Activated CD8-positive, alpha-beta T cell treated with anti-CD3 and anti-CD28 coated beads, Interleukin-2, amount 10 ng/mL, durations not matched to agents 7 days and 5 days (primary cell): ENCODE results near the gene OR52I1. TPM values are rescaled to one million over a fixed set of nuclear protein-coding genes. Genes with fewer than 3 reads are reported as not detected.

ENCODE experiments used
- total RNA-seq, 2 experiments: library from RNA; stranded (reverse); gene quantifications; one replicate each; pipeline ENCODE4 v1.2.3, GENCODE V29; 2021

Gene OR52I1
- total RNA-seq, 2 experiments from 2014 or later: not detected

Other genes starting within 250 kb of the OR52I1 start
- not detected for gene OR52B4, start 225.7 kb upstream of the OR52I1 start, total RNA-seq
- gene TRIM21, start 200.3 kb upstream of the OR52I1 start, total RNA-seq: 10 to 100 TPM; 56.3 to 58.5 TPM
- gene OR52K2, start 144.7 kb upstream of the OR52I1 start, total RNA-seq: not detected
- gene OR52K1, start 111.4 kb upstream of the OR52I1 start, total RNA-seq: not detected
- not detected for gene OR52M1, start 48.8 kb upstream of the OR52I1 start, total RNA-seq
- gene OR52I2, start 12.3 kb upstream of the OR52I1 start, total RNA-seq: not detected
- 10 to 100 TPM; 10.8 to 12.3 TPM for gene TRIM68, start 14.2 kb downstream of the OR52I1 start, total RNA-seq
- not detected for gene OR51D1, start 43.4 kb downstream of the OR52I1 start, total RNA-seq
- gene OR51E1, start 49.9 kb downstream of the OR52I1 start, total RNA-seq: not detected
- gene OR51E2, start 103.8 kb downstream of the OR52I1 start, total RNA-seq: not detected
- not detected for gene MMP26, start 110.7 kb downstream of the OR52I1 start, total RNA-seq
- gene OR51F1, start 175.9 kb downstream of the OR52I1 start, total RNA-seq: not detected
- not detected for gene OR52R1, start 210.3 kb downstream of the OR52I1 start, total RNA-seq
- not detected for gene OR51F2, start 227.3 kb downstream of the OR52I1 start, total RNA-seq